Endothelial cell of umbilical vein (primary cell): ENCODE measurements around the gene TBX1. TPM values are rescaled to one million over a fixed set of nuclear protein-coding genes. Genes with fewer than 3 reads are reported as not detected.

Experiments used
- BruUV-seq: library from RNA; stranded (reverse); fragments of 400-500 nt; replicated peaks from 2 replicates; lab custom pipeline; 2021; lab: Mats Ljungman, UMichigan
- CTCF ChIA-PET: fragments of 300-600, 350-600 bp; sonication (Branson Sonifier 250); formaldehyde crosslinking; loops from one replicate; lab custom pipeline; 2021; ENCODE audit warnings: antibody characterized with exemption, inconsistent platforms; lab: Charles Lee
- POLR2A ChIA-PET: fragments of 300-600, 350-600 bp; sonication (Branson Sonifier 250); formaldehyde crosslinking; loops from one replicate; lab custom pipeline; 2021; ENCODE audit warnings: antibody characterized with exemption, inconsistent platforms; lab: Charles Lee
- DNase-seq: peaks from one replicate; pipeline ENCODE4 v3.0.0-alpha.2; 2011; ENCODE audit warnings: low read depth, low spot score
- FAIRE-seq: peaks from 2 replicates; lab custom pipeline; 2011; peaks lifted over from hg19 to GRCh38; lab: Jason Lieb, UNC
- H2AFZ ChIP-seq: 2 replicates; pipeline ENCODE4 v1.6.0; 2012; ENCODE audit warnings: low read depth, low read length, control low read depth, inconsistent platforms
- H3K27ac ChIP-seq: 2 replicates; pipeline ENCODE4 v1.5.1; 2011; ENCODE audit warnings: low read depth, mild to moderate bottlenecking, control low read depth, low read length, moderate library complexity; ENCODE audit not compliant: insufficient read depth
- H3K27me3 ChIP-seq, 2 experiments: 2 replicates each; pipeline versions ENCODE4 v1.6.0 to v1.6.1; 2011; ENCODE audit warnings: low read length in 2 of 2, mixed read lengths in 1 of 2; ENCODE audit not compliant: control insufficient read depth in 2 of 2, insufficient read depth in 2 of 2
- H3K36me3 ChIP-seq, 2 experiments: 2 replicates in 1 of 2; 3 replicates in 1 of 2; pipeline ENCODE4 v1.5.1; 2011; ENCODE audit warnings: low read length in 2 of 2, mild to moderate bottlenecking in 1 of 2, moderate library complexity in 1 of 2; ENCODE audit not compliant: control insufficient read depth in 2 of 2, insufficient read depth in 2 of 2; ENCODE audit errors: extremely low read depth in 1 of 2
- H3K4me1 ChIP-seq: 3 replicates; pipeline ENCODE4 v1.5.1; 2011; ENCODE audit warnings: mild to moderate bottlenecking, low read length; ENCODE audit not compliant: control insufficient read depth, insufficient read depth; ENCODE audit errors: extremely low read depth
- H3K4me2 ChIP-seq: 2 replicates; pipeline ENCODE4 v1.6.1; 2011; ENCODE audit warnings: low read length, control low read depth, mixed read lengths; ENCODE audit not compliant: insufficient read depth
- H3K4me3 ChIP-seq, 3 experiments: fragments of 200-600 bp in 1 of 3; sonication (generic), shearing (Covaris generic) in 1 of 3; replicated peaks in 1 of 3; 2 replicates each; pipeline ENCODE4 v1.5.1; 2011 to 2016; ENCODE audit warnings: control low read depth in 3 of 3, low read length in 3 of 3, mild to moderate bottlenecking in 2 of 3, inconsistent platforms in 1 of 3, low read depth in 1 of 3, moderate library complexity in 1 of 3; ENCODE audit not compliant: insufficient read depth in 1 of 3
- H3K79me2 ChIP-seq: 2 replicates; pipeline ENCODE4 v1.6.0; 2012; ENCODE audit warnings: low read length, inconsistent platforms; ENCODE audit not compliant: control insufficient read depth, insufficient read depth
- H3K9ac ChIP-seq: replicated peaks from 2 replicates; pipeline ENCODE3; 2011; ENCODE audit warnings: low read length, control low read depth; ENCODE audit not compliant: insufficient read depth; ENCODE audit errors: extremely low read depth
- H3K9me1 ChIP-seq: replicated peaks from 3 replicates; pipeline ENCODE4 v1.6.0; 2011; ENCODE audit warnings: mild to moderate bottlenecking, low read length; ENCODE audit not compliant: control insufficient read depth, insufficient read depth; ENCODE audit errors: extremely low read depth
- H3K9me3 ChIP-seq: replicated peaks from 2 replicates; pipeline ENCODE4 v1.5.1; 2012; ENCODE audit warnings: low read length, inconsistent platforms; ENCODE audit not compliant: control insufficient read depth, insufficient read depth
- H4K20me1 ChIP-seq: replicated peaks from 2 replicates; pipeline ENCODE3; 2011; ENCODE audit warnings: mild to moderate bottlenecking, low read length; ENCODE audit not compliant: control insufficient read depth, insufficient read depth; ENCODE audit errors: extremely low read depth
- CTCF ChIP-seq, 2 donors: IDR thresholded peaks; 1 replicate in 1 of 2; 2 replicates in 1 of 2; pipeline ENCODE4 v1.5.1; 2011; ENCODE audit warnings: low read length in 2 of 2, mild to moderate bottlenecking in 2 of 2, moderate library complexity in 2 of 2, control low read depth in 1 of 2, inconsistent platforms in 1 of 2, low read depth in 1 of 2; ENCODE audit not compliant: insufficient read depth in 1 of 2; ENCODE audit errors: extremely low read depth in 1 of 2
- EZH2 ChIP-seq: IDR thresholded peaks from 2 replicates; pipeline ENCODE4 v1.6.1; 2012; ENCODE audit warnings: borderline replicate concordance, low read depth, mild to moderate bottlenecking, moderate library complexity, low read length, inconsistent platforms; ENCODE audit not compliant: severe bottlenecking
- GATA2 ChIP-seq: IDR thresholded peaks from 2 replicates; pipeline ENCODE4 v1.7.0; 2011; ENCODE audit warnings: low read depth, mild to moderate bottlenecking, moderate library complexity, mixed read lengths, low read length; ENCODE audit not compliant: insufficient read length, insufficient read depth
- MAX ChIP-seq: IDR thresholded peaks from 2 replicates; pipeline ENCODE4 v1.6.1; 2011; ENCODE audit not compliant: insufficient read depth, insufficient read length
- dilution Hi-C: fragments of 300-500 bp; cut with MboI; formaldehyde crosslinking; loops from one replicate; pipeline ENCODE4 v1.15.0; 2019; ENCODE audit warnings: low sequenced_read_pairs; ENCODE audit not compliant: extremely low pct_ligation_motif_present
- intact Hi-C: fragments of 100-400 bp; cut with micrococcal nuclease; formaldehyde crosslinking; loops from one replicate; pipeline ENCODE4 v1.10.0; 2022
- polyA plus RNA-seq, 4 experiments: library from polyadenylated mRNA; depleted of rRNA in 3 of 4; stranded (reverse) in 3 of 4; unstranded in 1 of 4; fragments of >200 nt; gene quantifications; 2 replicates each; pipeline versions ENCODE4 v1.2.1 to v1.2.3, GENCODE V29; 2011 to 2012; ENCODE audit warnings: missing spikeins in 1 of 4
- total RNA-seq: library from RNA; stranded (reverse); gene quantifications from 2 replicates; pipeline ENCODE4 v1.2.3, GENCODE V29; 2021

TBX1 gene
- total and polyA plus RNA-seq, 2 donors (not counting 3 experiments of a cell fraction or from before 2014, with no cell fraction given) = 11.0 to 30.2 TPM

- ChIA-PET CTCF (interaction anchor here (0.6 to 2.8 kb wide), 9 partner anchors 14 to 417 kb away, joined by 3 to 14 read pairs (median 3); no protein-coding TSS in a partner anchor), POLR2A (no interaction called here)
- H3K36me3 ChIP-seq = peaks cover 0 to 14% of the 10 kb centered on the region in 2 experiments
- dilution Hi-C loops (no loop called here), intact Hi-C loops (loop anchor here (10.0 kb wide), 1 partner anchor 242 kb away; the partner anchor contains the start of genes CDC45 and UFD1)
- FAIRE-seq = no peak
- no peak overlapping the region for H3K27ac ChIP-seq
- TF ChIP-seq MAX = no peak
- TF ChIP-seq CTCF (IDR thresholded peaks at IDR 0.05; ENCODE audit: extremely low read depth in 1 of 2, insufficient read depth in 1 of 2, low read depth in 1 of 2, low read length in 2 of 2) = no peak
- TF ChIP-seq GATA2 = no peak
- no peaks in the 10 kb centered on the region for H3K27me3 ChIP-seq
- H3K9me1 ChIP-seq = no peaks in the 10 kb centered on the region
- H3K9ac ChIP-seq = no peak overlapping the region
- no peaks in the 10 kb centered on the region for H3K9me3 ChIP-seq
- BruUV-seq = no TSS peak
- H3K4me1 ChIP-seq = peaks cover 18% of the 10 kb centered on the region
- no peak overlapping the region for H3K4me3 ChIP-seq
- H4K20me1 ChIP-seq = no peaks in the 10 kb centered on the region
- no peak overlapping the region for H2AFZ ChIP-seq
- no peak overlapping the region for H3K4me2 ChIP-seq
- DNase-seq = no peak
- no peaks in the 10 kb centered on the region for H3K79me2 ChIP-seq
These were observed 43.8 kb upstream of the TBX1 start for GRCh38 chr22:19716829-19717105.

GRCh38 chr22:19717181-19717580, 43.4 kb upstream of the TBX1 start:
- H3K9ac ChIP-seq = no peak overlapping the region
- intact Hi-C loops = loop anchor here (10.0 kb wide), 1 partner anchor 242 kb away; the partner anchor contains the start of genes CDC45 and UFD1
- ChIA-PET POLR2A (no interaction called here), CTCF (interaction anchor here (0.6 to 2.8 kb wide), 9 partner anchors 13 to 417 kb away, joined by 3 to 14 read pairs (median 3); no protein-coding TSS in a partner anchor)
- H3K4me2 ChIP-seq = no peak overlapping the region
- no peaks in the 10 kb centered on the region for H3K79me2 ChIP-seq
- FAIRE-seq = no peak
- no peak overlapping the region for H2AFZ ChIP-seq
- H3K9me3 ChIP-seq = no peaks in the 10 kb centered on the region
- no peak for DNase-seq
- no peaks in the 10 kb centered on the region for H3K27me3 ChIP-seq
- BruUV-seq = no TSS peak
- no peak overlapping the region for H3K27ac ChIP-seq
- H3K36me3 ChIP-seq = peaks cover 0 to 14% of the 10 kb centered on the region in 2 experiments
- dilution Hi-C loops = no loop called here
- no peak overlapping the region for H3K4me3 ChIP-seq
- no peaks in the 10 kb centered on the region for H4K20me1 ChIP-seq
- no peak for TF ChIP-seq EZH2
- TF ChIP-seq CTCF (IDR thresholded peaks at IDR 0.05; ENCODE audit: extremely low read depth in 1 of 2, insufficient read depth in 1 of 2, low read depth in 1 of 2, low read length in 2 of 2) = peak in 1 of 2 donors; percentile 1
- H3K9me1 ChIP-seq = no peaks in the 10 kb centered on the region
- peaks cover 18% of the 10 kb centered on the region for H3K4me1 ChIP-seq
